ENCODE measurements around the gene ANXA6. TPM values are rescaled to one million over a fixed set of nuclear protein-coding genes. Genes with fewer than 3 reads are reported as not detected.

The ANXA6 gene
- total and polyA plus RNA-seq, 2 of the 4 experiments (the other 2 are of a cell fraction), result 355 to 610 TPM

- Histone ChIP-seq H4K8ac (ENCODE audit: low read depth in 2 of 2, low read length in 2 of 2) (no peak overlapping the region), H3K4me1 (ENCODE audit: control insufficient read depth, insufficient read depth, low read length) (peaks cover 32% of the 10 kb centered on the region), H2AFZ (replicated peaks; ENCODE audit: low read length, poor library complexity) (no peak overlapping the region), H3K4me2 (ENCODE audit: low read depth, low read length) (no peak overlapping the region), H3K4me3 (ENCODE audit: insufficient read depth, low read depth, low read length) (no peak overlapping the region), H3K27ac (ENCODE audit: insufficient read depth, low read length) (no peak overlapping the region), H4K20me1 (ENCODE audit: insufficient read depth, low read length) (peaks cover 75% of the 10 kb centered on the region), H3K9me1 (ENCODE audit: insufficient read depth, low read length) (peaks cover 26% of the 10 kb centered on the region), H3K27me3 (ENCODE audit: control insufficient read depth, insufficient read depth, low read length) (no peaks in the 10 kb centered on the region), H3K9me3 (ENCODE audit: control insufficient read depth, insufficient read depth, low read length) (no peaks in the 10 kb centered on the region), H3K4ac (ENCODE audit: low read depth, low read length) (no peak overlapping the region), H3K56ac (ENCODE audit: extremely low read depth, insufficient read depth, low read length) (no peak overlapping the region), H2BK15ac (ENCODE audit: low read depth, low read length) (no peak overlapping the region), H4K91ac (ENCODE audit: insufficient read depth, low read depth, low read length) (no peak overlapping the region), H2BK5ac (ENCODE audit: low read depth, low read length, poor library complexity, severe bottlenecking) (no peak overlapping the region), H3K9ac (ENCODE audit: low read depth, low read length) (no peak overlapping the region), H3K79me1 (ENCODE audit: low read depth in 1 of 2, low read length in 2 of 2) (peaks cover 11 to 78% of the 10 kb centered on the region in 2 experiments), H2BK120ac (ENCODE audit: low read depth, low read length) (no peak overlapping the region), H3K23ac (ENCODE audit: low read depth, low read length) (no peak overlapping the region), H2AK9ac (replicated peaks; ENCODE audit: low read depth, low read length, poor library complexity) (no peak overlapping the region), H2BK20ac (ENCODE audit: low read depth, low read length) (no peak overlapping the region), H2AK5ac (ENCODE audit: low read depth, low read length) (no peak overlapping the region), H3K18ac (ENCODE audit: low read depth, low read length) (no peak overlapping the region), H4K5ac (ENCODE audit: low read depth, low read length) (no peak overlapping the region), H3K14ac (replicated peaks; ENCODE audit: low read depth, low read length) (no peak overlapping the region), H3K36me3 (ENCODE audit: control insufficient read depth, insufficient read depth, low read length) (peaks cover 9% of the 10 kb centered on the region)
- whole genome bisulfite sequencing, 2 experiments (ENCODE audit: extremely low coverage in 2 of 2, insufficient read length in 1 of 2), result no CpG with 5 or more reads among the region's 3 CpGs
- DNase-seq (no peak), ATAC-seq (ENCODE audit: low read depth) (no peak)
- TF ChIP-seq NFE2L2 (IDR thresholded peaks at IDR 0.05; ENCODE audit: low read depth, low read length), result no peak
- TF ChIP-seq CEBPB (IDR thresholded peaks at IDR 0.05; ENCODE audit: low read depth, low read length), result no peak
- TF ChIP-seq RAD21 (IDR thresholded peaks at IDR 0.05; ENCODE audit: low read length), result no peak
- TF ChIP-seq CTCF (conservative IDR thresholded peaks at IDR 0.05; ENCODE audit: low read depth, low read length), result no peak
- no peak for TF ChIP-seq ELK1 (IDR thresholded peaks at IDR 0.05; ENCODE audit: borderline replicate concordance, low read depth, low read length)
- no peak for TF ChIP-seq BHLHE40 (IDR thresholded peaks at IDR 0.05; ENCODE audit: low read depth, low read length)
- TF ChIP-seq USF2 (IDR thresholded peaks at IDR 0.05; ENCODE audit: low read depth, low read length), result no peak
- TF ChIP-seq SMC3 (IDR thresholded peaks at IDR 0.05; ENCODE audit: low read depth, low read length), result no peak
- intact Hi-C loops (cut with micrococcal nuclease) (no loop called here), dilution Hi-C loops (cut with HindIII; ENCODE audit: low sequenced_read_pairs, unreplicated experiment) (no loop called here), in situ Hi-C loops (cut with MboI; ENCODE audit: low sequenced_read_pairs) (no loop called here)
- CTCF ChIA-PET, result interaction anchor here (1.1 kb wide), 1 partner anchor 27 kb away, joined by 3 read pairs; no protein-coding TSS in a partner anchor
- no TSS peak for BruUV-seq (replicated peaks)
- POLR2A ChIA-PET (ENCODE audit: unreplicated experiment), result no interaction called here
Measured at GRCh38 chr5:151153766-151154272, 3.8 kb downstream of the ANXA6 start.

All from IMR-90 (cell line).